H9 (cell line): ENCODE measurements around the gene NEUROD1. TPM values are rescaled to one million over a fixed set of nuclear protein-coding genes. Genes with fewer than 3 reads are reported as not detected.

ENCODE experiments used
- DNase-seq: peaks from one replicate; pipeline ENCODE4 v3.0.0-alpha.2; 2017
- H2AFZ ChIP-seq: one replicate; pipeline ENCODE4 v1.6.1; 2013; ENCODE audit warnings: mild to moderate bottlenecking, low read length, control low read depth, moderate library complexity
- H2AK5ac ChIP-seq: 2 replicates; pipeline ENCODE4 v1.6.1; 2013; ENCODE audit warnings: low read length, control low read depth, mixed read lengths; ENCODE audit not compliant: insufficient read length
- H2BK120ac ChIP-seq: one replicate; pipeline ENCODE4 v1.6.1; 2013; ENCODE audit warnings: low read depth, mild to moderate bottlenecking, low read length, control low read depth, inconsistent platforms; ENCODE audit not compliant: poor library complexity, severe bottlenecking
- H2BK12ac ChIP-seq: 2 replicates; pipeline ENCODE4 v1.6.1; 2013; ENCODE audit warnings: low read length, control low read depth, mixed read lengths, low read depth; ENCODE audit not compliant: insufficient read length
- H2BK15ac ChIP-seq: 2 replicates; pipeline ENCODE4 v1.6.1; 2013; ENCODE audit warnings: low read depth, low read length, control low read depth
- H2BK20ac ChIP-seq: one replicate; pipeline ENCODE4 v1.6.1; 2013; ENCODE audit warnings: low read depth, mild to moderate bottlenecking, low read length, control low read depth, inconsistent platforms; ENCODE audit not compliant: poor library complexity, severe bottlenecking
- H2BK5ac ChIP-seq: 2 replicates; pipeline ENCODE4 v1.6.1; 2013; ENCODE audit warnings: low read length, control low read depth, mixed read lengths; ENCODE audit not compliant: insufficient read length
- H3K14ac ChIP-seq: 2 replicates; pipeline ENCODE4 v1.6.1; 2013; ENCODE audit warnings: low read length, control low read depth; ENCODE audit not compliant: insufficient read depth
- H3K18ac ChIP-seq: 2 replicates; pipeline ENCODE4 v1.6.1; 2013; ENCODE audit warnings: low read depth, mild to moderate bottlenecking, mixed read lengths, low read length, control low read depth; ENCODE audit not compliant: insufficient read length
- H3K23ac ChIP-seq: 2 replicates; pipeline ENCODE4 v1.6.1; 2013; ENCODE audit warnings: low read length, control low read depth, mixed read lengths, low read depth; ENCODE audit not compliant: insufficient read length
- H3K23me2 ChIP-seq: 2 replicates; pipeline ENCODE4 v1.6.1; 2013; ENCODE audit warnings: low read depth, mild to moderate bottlenecking, mixed read lengths, low read length, control low read depth; ENCODE audit not compliant: insufficient read length, poor library complexity, severe bottlenecking
- H3K27ac ChIP-seq: 2 replicates; pipeline ENCODE4 v1.5.1; 2013; ENCODE audit warnings: low read length, control low read depth, mixed read lengths, low read depth; ENCODE audit not compliant: insufficient read length
- H3K27me3 ChIP-seq: 2 replicates; pipeline ENCODE4 v1.6.1; 2013; ENCODE audit warnings: low read length, control low read depth, inconsistent platforms; ENCODE audit not compliant: insufficient read depth
- H3K4ac ChIP-seq: 2 replicates; pipeline ENCODE4 v1.6.1; 2013; ENCODE audit warnings: low read depth, mild to moderate bottlenecking, control low read depth, inconsistent platforms, low read length, moderate library complexity
- H3K4me1 ChIP-seq: 2 replicates; pipeline ENCODE4 v1.6.1; 2013; ENCODE audit warnings: low read length, control low read depth, inconsistent platforms; ENCODE audit not compliant: insufficient read depth
- H3K4me2 ChIP-seq: 2 replicates; pipeline ENCODE4 v1.6.1; 2013; ENCODE audit warnings: low read length, control low read depth, mixed read lengths; ENCODE audit not compliant: insufficient read length, insufficient read depth
- H3K56ac ChIP-seq: 2 replicates; pipeline ENCODE4 v1.6.1; 2013; ENCODE audit warnings: low read depth, mild to moderate bottlenecking, mixed read lengths, low read length, control low read depth; ENCODE audit not compliant: insufficient read length
- H3K79me1 ChIP-seq: 2 replicates; pipeline ENCODE4 v1.6.1; 2013; ENCODE audit warnings: low read depth, mild to moderate bottlenecking, moderate library complexity, low read length, control low read depth, inconsistent platforms; ENCODE audit not compliant: insufficient read depth, poor library complexity, severe bottlenecking
- H3K79me2 ChIP-seq: 2 replicates; pipeline ENCODE4 v1.6.1; 2013; ENCODE audit warnings: low read length, control low read depth, inconsistent platforms; ENCODE audit not compliant: insufficient read depth
- H3K9ac ChIP-seq: 2 replicates; pipeline ENCODE4 v1.6.1; 2013; ENCODE audit warnings: low read length, control low read depth, mixed read lengths; ENCODE audit not compliant: insufficient read length; ENCODE audit errors: extremely low read depth
- H3K9me3 ChIP-seq: one replicate; pipeline ENCODE4 v1.6.1; 2013; ENCODE audit warnings: low read depth, low read length, inconsistent platforms; ENCODE audit not compliant: control insufficient read depth
- H3T11ph ChIP-seq: one replicate; pipeline ENCODE4 v1.6.1; 2013; ENCODE audit warnings: mild to moderate bottlenecking, low read length, control low read depth, inconsistent platforms
- H4K20me1 ChIP-seq: one replicate; pipeline ENCODE4 v1.6.1; 2013; ENCODE audit not compliant: control insufficient read depth, insufficient read length, insufficient read depth
- H4K5ac ChIP-seq: 2 replicates; pipeline ENCODE4 v1.6.1; 2013; ENCODE audit warnings: low read depth, mild to moderate bottlenecking, mixed read lengths, low read length, control low read depth; ENCODE audit not compliant: insufficient read length
- H4K8ac ChIP-seq: replicated peaks from 2 replicates; pipeline ENCODE4 v1.6.1; 2013; ENCODE audit warnings: low read length, control low read depth, mixed read lengths, low read depth; ENCODE audit not compliant: insufficient read length
- H4K91ac ChIP-seq: 2 replicates; pipeline ENCODE4 v1.6.1; 2013; ENCODE audit warnings: low read depth, mild to moderate bottlenecking, moderate library complexity, mixed read lengths, low read length, control low read depth; ENCODE audit not compliant: insufficient read length
- H3K27ac Mint-ChIP-seq, 3 experiments: 2 replicates in 2 of 3; 3 replicates in 1 of 3; pipeline ENCODE4 v1.8.0; 2020 to 2021; ENCODE audit warnings: mixed read lengths in 3 of 3, mild to moderate bottlenecking in 1 of 3, moderate library complexity in 1 of 3
- H3K27me3 Mint-ChIP-seq: 2 replicates; pipeline ENCODE4 v1.8.0; 2021; ENCODE audit warnings: low read depth, mild to moderate bottlenecking, moderate library complexity, mixed read lengths
- H3K36me3 Mint-ChIP-seq, 3 experiments: 2 replicates in 2 of 3; 3 replicates in 1 of 3; pipeline ENCODE4 v1.8.0; 2020 to 2021; ENCODE audit warnings: low read depth in 3 of 3, mixed read lengths in 3 of 3; ENCODE audit not compliant: insufficient read depth in 1 of 3
- H3K4me1 Mint-ChIP-seq, 2 experiments: 2 replicates each; pipeline ENCODE4 v1.8.0; 2020; ENCODE audit warnings: mixed read lengths in 2 of 2
- H3K4me3 Mint-ChIP-seq, 2 experiments: 2 replicates in 1 of 2; 3 replicates in 1 of 2; pipeline ENCODE4 v1.8.0; 2020 to 2021; ENCODE audit warnings: mild to moderate bottlenecking in 2 of 2, mixed read lengths in 2 of 2, moderate library complexity in 1 of 2
- H3K9me3 Mint-ChIP-seq, 2 experiments: 2 replicates in 1 of 2; 3 replicates in 1 of 2; pipeline ENCODE4 v1.8.0; 2020; ENCODE audit warnings: mild to moderate bottlenecking in 2 of 2, mixed read lengths in 2 of 2, moderate library complexity in 1 of 2
- WGBS: extraction: QIAGEN DNeasy Blood & Tissue Kit; methylation state at CpG from one replicate; pipeline ENCODE4 v1.1.7; 2013; ENCODE audit warnings: missing lambda C conversion rate, low lambda C conversion rate, mixed read lengths; ENCODE audit not compliant: insufficient read length; ENCODE audit errors: extremely low coverage; 5-methylcytosine and 5-hydroxymethylcytosine counted together
- total RNA-seq: library from RNA; stranded (reverse); gene quantifications from 2 replicates; pipeline ENCODE4 v1.2.1, GENCODE V29; 2021
- TF ChIP-seq, protein P1 (sequence below): fragments of 200-600 bp; sonication (generic); conservative IDR thresholded peaks from 3 replicates; pipeline ENCODE4 v1.8.0; 2021; ENCODE audit warnings: antibody characterized with exemption, mild to moderate bottlenecking

The NEUROD1 gene
- total RNA-seq, 1 experiment from 2014 or later, result not detected

DNA sequence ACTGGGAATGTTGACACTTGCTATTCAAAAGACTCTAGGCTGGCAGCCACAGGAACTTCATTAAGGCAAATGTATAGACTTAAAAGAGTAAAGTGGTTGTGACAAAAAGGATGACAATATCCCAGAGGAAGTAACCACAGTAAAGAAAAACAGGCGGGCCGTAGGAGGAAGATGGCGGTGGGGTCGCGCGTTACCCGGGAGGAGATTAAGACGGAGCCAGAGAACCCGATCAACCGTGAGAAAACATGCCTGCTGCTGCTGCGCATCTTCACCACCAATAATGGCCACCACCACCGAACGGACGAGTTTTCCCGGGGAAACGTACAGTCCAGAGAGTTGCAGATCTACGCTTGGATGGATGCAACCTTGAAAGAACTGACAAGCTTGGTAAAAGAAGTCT, 14.0 kb upstream of the NEUROD1 start:
- H3K4me1 Mint-ChIP-seq, result no peaks in the 10 kb centered on the region; a peak in 1 of 4 replicates
- Histone ChIP-seq H3T11ph (no peak overlapping the region), H3K4me1 (no peaks in the 10 kb centered on the region), H3K9ac (no peak overlapping the region), H3K56ac (no peak overlapping the region), H2AK5ac (no peak overlapping the region), H4K91ac (no peak overlapping the region), H3K27ac (no peak overlapping the region), H2BK15ac (no peak overlapping the region), H3K79me1 (no peaks in the 10 kb centered on the region), H2BK120ac (no peak overlapping the region), H2AFZ (no peak overlapping the region), H2BK5ac (no peak overlapping the region), H4K20me1 (no peaks in the 10 kb centered on the region), H3K14ac (no peak overlapping the region), H3K4ac (no peak overlapping the region), H3K27me3 (no peaks in the 10 kb centered on the region), H3K9me3 (no peaks in the 10 kb centered on the region), H4K8ac (no peak overlapping the region), H4K5ac (no peak overlapping the region), H3K4me2 (no peak overlapping the region), H3K23ac (no peak overlapping the region), H3K79me2 (no peaks in the 10 kb centered on the region), H2BK20ac (no peak overlapping the region), H3K18ac (no peak overlapping the region), H3K23me2 (no peaks in the 10 kb centered on the region), H2BK12ac (no peak overlapping the region)
- peaks cover 73% of the 10 kb centered on the region for H3K27me3 Mint-ChIP-seq
- no peaks in the 10 kb centered on the region for H3K9me3 Mint-ChIP-seq
- no peak overlapping the region for H3K27ac Mint-ChIP-seq
- no peak for DNase-seq
- WGBS, result no CpG with 5 or more reads among the region's 17 CpGs
- no peaks in the 10 kb centered on the region for H3K36me3 Mint-ChIP-seq
- TF ChIP-seq, protein P1, sequence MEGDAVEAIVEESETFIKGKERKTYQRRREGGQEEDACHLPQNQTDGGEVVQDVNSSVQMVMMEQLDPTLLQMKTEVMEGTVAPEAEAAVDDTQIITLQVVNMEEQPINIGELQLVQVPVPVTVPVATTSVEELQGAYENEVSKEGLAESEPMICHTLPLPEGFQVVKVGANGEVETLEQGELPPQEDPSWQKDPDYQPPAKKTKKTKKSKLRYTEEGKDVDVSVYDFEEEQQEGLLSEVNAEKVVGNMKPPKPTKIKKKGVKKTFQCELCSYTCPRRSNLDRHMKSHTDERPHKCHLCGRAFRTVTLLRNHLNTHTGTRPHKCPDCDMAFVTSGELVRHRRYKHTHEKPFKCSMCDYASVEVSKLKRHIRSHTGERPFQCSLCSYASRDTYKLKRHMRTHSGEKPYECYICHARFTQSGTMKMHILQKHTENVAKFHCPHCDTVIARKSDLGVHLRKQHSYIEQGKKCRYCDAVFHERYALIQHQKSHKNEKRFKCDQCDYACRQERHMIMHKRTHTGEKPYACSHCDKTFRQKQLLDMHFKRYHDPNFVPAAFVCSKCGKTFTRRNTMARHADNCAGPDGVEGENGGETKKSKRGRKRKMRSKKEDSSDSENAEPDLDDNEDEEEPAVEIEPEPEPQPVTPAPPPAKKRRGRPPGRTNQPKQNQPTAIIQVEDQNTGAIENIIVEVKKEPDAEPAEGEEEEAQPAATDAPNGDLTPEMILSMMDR, result no peak
- H3K4me3 Mint-ChIP-seq, result no peak overlapping the region
